HG02970 (cell line): ENCODE results near the gene RAD51B.

Experiments used
- ATAC-seq: cut with Tn5 transposase; IDR thresholded peaks from one replicate; pipeline ENCODE4 v1.9.1; 2021; ENCODE audit warnings: mild to moderate bottlenecking, moderate library complexity, moderate number of reproducible peaks; ENCODE audit not compliant: unreplicated experiment, low FRiP score

RAD51B gene

GRCh38 chr14:68544081-68544892 is 724.7 kb downstream of the RAD51B start:
- no peak for ATAC-seq

- no peak for ATAC-seq
These were observed 727.3 kb downstream of the RAD51B start for GRCh38 chr14:68546839-68547238.

GRCh38 chr14:68547305-68548193 is 728.0 kb downstream of the RAD51B start:
- no peak for ATAC-seq

GRCh38 chr14:68548194-68549076 is 728.9 kb downstream of the RAD51B start:
- ATAC-seq = no peak

GRCh38 chr14:68550338-68550715 is 730.7 kb downstream of the RAD51B start:
- ATAC-seq = no peak

- ATAC-seq = no peak
These were observed 731.6 kb downstream of the RAD51B start for GRCh38 chr14:68551045-68551683.

- ATAC-seq = no peak
These were observed 732.5 kb downstream of the RAD51B start for GRCh38 chr14:68552075-68552474.

- no peak for ATAC-seq
These were observed 733.0 kb downstream of the RAD51B start for GRCh38 chr14:68552602-68553001.

- no peak for ATAC-seq
These were observed 733.7 kb downstream of the RAD51B start for GRCh38 chr14:68553311-68553710.

- ATAC-seq = no peak
These were observed 734.7 kb downstream of the RAD51B start for GRCh38 chr14:68554231-68554630.

GRCh38 chr14:68556253-68556652 is 736.7 kb downstream of the RAD51B start:
- ATAC-seq = no peak

- no peak for ATAC-seq
These were observed 738.1 kb downstream of the RAD51B start for GRCh38 chr14:68557648-68558047.

GRCh38 chr14:68558096-68558495 is 738.5 kb downstream of the RAD51B start:
- ATAC-seq = no peak

- ATAC-seq = no peak
These were observed 740.4 kb downstream of the RAD51B start for GRCh38 chr14:68559949-68560348.

GRCh38 chr14:68561531-68562007 is 742.0 kb downstream of the RAD51B start:
- no peak for ATAC-seq

GRCh38 chr14:68562911-68563250 is 743.3 kb downstream of the RAD51B start:
- no peak for ATAC-seq

GRCh38 chr14:68563251-68564131 is 743.9 kb downstream of the RAD51B start:
- ATAC-seq = no peak

- ATAC-seq = no peak
These were observed 744.7 kb downstream of the RAD51B start for GRCh38 chr14:68564191-68564825.
